HG02870 (cell line): Measurements from ENCODE around the gene TOPORS.
A peak's percentile ranks its signal among the peaks of the same experiment; 100 is the strongest.
"Not testable (repeated sequence)": the region's sequence is repeated elsewhere in the genome, so short reads cannot be mapped to it uniquely, and the experiment has no call there.

Source experiments
- ATAC-seq: cut with Tn5 transposase; IDR thresholded peaks from one replicate; pipeline ENCODE4 v1.9.1; 2021; ENCODE audit warnings: mild to moderate bottlenecking, moderate library complexity; ENCODE audit not compliant: unreplicated experiment

TOPORS gene

DNA sequence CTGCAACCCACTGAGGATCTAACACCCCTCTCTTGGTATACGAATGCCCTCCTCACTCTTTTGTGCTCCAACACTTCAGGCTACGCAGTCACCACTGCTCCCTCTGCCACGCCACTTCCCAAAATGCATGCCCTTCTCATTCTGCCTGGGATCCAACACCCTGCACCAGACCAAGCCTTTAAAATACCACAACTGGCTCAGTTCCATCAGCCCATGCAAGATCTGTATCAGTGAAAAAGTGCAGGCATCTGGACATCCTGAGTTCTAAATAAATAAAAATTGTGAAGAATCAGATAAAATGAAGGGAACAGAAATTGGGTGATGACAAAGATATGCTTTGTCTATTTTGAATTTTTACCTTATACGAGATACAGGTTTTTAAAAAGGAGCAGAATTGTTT lies 17.9 kb upstream of the TOPORS start:
- no peak for ATAC-seq

DNA sequence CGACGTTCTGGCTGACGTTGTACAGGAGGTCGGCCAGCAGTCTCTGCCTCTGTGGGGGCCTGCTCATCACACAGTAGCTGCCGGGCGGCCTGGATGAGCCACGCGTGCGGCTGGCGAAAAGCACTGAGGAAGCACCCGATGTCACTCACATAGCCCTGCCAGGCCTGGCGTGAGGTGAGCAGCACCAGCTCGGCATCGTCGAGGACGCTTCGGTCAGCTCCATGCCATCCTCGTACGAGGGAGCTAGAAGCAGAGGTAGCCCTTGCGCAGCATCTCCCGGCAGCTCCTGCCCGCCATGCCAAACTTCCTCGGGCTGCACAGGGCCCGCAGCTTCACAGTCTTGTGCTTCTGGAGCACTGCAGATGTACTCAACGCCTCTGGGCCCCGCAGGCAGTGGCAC lies 14.4 kb upstream of the TOPORS start:
- ATAC-seq = no peak

DNA sequence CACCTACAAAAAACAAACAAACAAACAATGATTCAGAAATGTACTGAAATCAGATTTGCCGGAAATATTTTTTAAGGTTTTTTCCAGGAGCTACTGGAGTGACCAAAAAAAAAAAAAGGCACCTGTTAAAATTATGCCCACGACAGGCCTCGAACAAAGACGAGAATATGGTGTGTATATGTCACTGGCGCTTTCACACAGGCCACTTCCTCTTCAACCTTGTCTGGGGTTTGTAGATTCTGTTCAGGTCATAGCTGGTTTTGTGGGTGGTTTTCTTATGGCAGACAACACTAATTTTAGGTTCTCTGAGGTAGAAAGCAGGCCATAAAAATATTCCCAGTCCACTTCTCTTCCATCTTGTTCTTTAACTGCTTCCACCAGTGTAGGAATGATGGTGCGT lies 13.6 kb upstream of the TOPORS start:
- peak; percentile 50 for ATAC-seq

DNA sequence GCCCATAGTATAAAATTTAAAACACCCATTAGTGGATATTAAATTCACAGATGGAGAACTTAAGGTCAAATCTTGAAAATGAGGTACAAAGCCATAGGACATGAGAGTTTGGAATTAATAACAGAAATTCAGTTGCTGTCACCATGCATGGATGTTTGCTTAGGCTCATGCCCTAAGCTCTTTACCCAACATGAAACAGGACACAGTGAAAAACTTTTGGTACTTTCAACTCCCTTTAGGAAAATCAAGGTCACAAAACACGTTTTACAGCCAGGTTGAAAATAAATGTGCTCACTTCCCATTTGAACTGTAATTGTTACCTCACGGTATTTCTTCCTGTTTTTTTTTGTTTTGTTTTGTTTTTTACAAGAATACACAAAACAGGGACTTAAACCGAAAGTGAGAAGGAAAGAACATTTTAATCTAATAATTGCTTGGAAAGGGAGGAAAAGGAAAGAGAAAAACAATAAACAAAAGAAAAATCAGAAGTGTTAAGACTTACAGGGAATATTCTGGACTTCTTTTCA lies 6.1 kb upstream of the TOPORS start:
- no peak for ATAC-seq

DNA sequence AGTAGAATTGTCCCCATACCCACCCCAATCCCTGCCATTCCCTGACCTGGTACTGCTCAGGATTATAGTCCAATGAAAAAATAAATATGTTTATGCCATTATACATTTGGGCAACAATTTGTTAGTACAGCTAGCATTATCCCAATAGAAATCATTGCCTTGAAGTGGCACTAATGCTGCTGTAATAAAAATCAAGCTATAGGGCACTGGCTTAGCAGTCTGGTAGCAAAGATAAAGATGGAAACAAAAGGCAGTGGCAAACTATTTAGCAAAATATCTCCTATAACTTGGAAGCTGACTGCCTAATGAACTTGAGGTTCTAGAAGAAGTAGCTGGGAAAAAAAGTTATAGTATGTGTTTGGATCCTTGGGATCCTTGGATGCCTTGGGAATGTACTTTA lies 2.2 kb upstream of the TOPORS start:
- no peak for ATAC-seq

- ATAC-seq = no peak
Observed at GRCh38 chr9:32554107-32554506, 1.7 kb upstream of the TOPORS start.

- ATAC-seq = peak; percentile 2
Observed at GRCh38 chr9:32551276-32552051, 922 bp downstream of the TOPORS start.

- ATAC-seq = peak; percentile 66
Observed at GRCh38 chr9:32550562-32551275, 1.7 kb downstream of the TOPORS start.

GRCh38 chr9:32550150-32550561 lies 2.2 kb downstream of the TOPORS start:
- ATAC-seq = no peak

DNA sequence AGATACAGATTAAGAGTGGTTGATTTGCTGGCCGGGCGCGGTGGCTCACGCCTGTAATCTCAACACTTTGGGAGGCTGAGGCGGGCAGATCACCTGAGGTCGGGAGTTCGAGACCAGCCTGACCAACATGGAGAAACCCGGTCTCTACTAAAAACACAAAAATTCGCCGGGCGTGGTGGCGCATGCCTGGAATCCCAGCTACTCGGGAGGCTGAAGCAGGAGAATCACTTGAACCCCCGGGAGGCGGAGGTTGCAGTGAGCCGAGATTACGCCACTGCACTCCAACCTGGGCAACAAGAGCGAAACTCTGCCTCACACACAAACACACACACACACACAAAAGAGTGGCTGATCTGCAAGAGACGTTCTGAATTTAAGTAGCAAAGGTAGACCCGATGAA lies 4.2 kb downstream of the TOPORS start:
- not testable (repeated sequence) for ATAC-seq

DNA sequence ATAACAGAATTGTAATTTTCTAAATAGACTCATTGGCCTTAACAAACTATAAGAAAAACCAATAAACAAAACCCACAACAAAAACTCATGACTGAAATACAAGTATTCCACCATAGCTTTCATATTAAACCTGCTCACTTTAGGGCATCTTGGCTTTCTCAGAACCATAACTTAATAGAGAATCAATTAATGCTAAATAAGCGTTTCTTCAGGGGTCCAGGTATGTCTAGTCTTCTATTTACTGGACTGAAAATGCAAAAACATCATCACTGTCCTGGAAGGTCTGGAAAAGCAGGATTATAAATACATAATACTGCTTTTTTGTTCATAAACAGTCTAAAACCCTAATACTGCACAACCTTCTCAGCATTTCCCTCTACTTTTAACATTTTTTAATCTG lies 6.5 kb downstream of the TOPORS start:
- ATAC-seq = no peak

DNA sequence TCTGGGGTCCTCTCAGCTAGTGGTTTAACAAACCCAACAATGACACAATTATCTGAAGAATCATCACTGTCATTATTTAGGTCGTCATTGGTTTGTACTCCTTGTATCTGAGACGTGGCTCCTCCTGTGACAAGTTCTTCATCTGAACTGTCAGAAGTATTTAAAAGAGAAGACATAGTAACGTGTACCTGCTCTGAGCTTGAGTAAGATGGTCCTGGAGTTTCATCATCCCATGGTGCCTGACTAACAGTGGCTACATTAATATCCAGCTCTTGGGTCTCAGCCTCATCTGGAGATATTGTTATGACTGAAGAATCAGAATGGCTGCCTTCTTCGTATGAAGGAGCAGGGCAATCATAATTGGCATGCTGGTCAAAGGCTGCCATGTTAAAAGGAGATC lies 9.3 kb downstream of the TOPORS start:
- ATAC-seq = no peak

DNA sequence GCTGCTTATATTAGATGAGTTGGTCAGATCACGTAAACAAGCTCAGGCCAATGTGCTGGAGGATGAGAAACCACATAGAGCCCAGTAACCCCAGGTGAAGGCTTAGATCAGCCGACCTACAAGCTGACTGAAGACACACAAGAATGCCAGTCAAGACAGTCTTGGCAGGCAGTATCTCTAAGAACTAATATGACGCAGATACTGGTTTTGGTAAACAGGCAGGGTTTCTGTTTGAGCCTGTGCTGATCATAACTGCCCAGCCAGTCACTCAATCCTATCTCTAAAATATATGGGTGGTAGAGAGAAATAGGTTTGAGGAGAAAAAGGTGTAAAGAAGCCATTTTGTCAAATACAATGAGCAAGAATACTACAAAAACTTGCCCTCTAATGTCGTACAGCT lies 18.6 kb downstream of the TOPORS start:
- ATAC-seq = no peak

DNA sequence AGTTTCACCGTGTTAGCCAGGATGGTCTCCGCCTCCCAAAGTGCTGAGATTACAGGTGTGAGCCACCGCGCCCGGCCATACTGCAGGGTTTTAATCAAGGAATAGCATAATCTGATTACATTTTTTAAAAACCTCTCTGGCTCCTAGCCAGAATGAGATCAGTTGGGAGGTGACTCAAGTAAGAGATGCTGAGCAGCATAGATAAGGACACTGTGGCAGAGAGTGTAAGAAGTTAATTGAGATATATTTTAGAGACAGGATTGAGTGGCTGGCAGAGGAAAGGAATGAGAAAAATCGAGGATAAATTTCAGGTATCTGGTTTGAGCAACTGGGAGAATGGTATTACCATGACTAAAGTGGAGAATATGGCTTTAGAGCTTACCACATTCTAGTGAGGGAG lies 19.1 kb downstream of the TOPORS start:
- no peak for ATAC-seq

DNA sequence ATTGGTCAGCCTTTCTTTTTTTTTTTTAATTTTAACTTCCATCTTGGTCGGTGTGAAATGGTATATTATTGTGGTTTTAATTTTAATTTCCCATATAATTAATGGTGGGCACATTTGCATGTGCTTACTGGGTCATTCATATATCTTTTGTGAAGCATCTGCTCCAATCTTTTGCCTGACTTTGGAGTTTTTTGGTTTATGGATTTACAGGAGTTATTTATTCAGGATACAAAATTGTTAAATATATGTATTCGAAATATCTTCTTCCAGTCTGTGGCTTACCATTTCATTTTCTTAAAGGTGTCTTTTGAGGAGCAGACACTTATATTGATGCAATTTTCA lies 25.7 kb downstream of the TOPORS start:
- ATAC-seq = no peak

DNA sequence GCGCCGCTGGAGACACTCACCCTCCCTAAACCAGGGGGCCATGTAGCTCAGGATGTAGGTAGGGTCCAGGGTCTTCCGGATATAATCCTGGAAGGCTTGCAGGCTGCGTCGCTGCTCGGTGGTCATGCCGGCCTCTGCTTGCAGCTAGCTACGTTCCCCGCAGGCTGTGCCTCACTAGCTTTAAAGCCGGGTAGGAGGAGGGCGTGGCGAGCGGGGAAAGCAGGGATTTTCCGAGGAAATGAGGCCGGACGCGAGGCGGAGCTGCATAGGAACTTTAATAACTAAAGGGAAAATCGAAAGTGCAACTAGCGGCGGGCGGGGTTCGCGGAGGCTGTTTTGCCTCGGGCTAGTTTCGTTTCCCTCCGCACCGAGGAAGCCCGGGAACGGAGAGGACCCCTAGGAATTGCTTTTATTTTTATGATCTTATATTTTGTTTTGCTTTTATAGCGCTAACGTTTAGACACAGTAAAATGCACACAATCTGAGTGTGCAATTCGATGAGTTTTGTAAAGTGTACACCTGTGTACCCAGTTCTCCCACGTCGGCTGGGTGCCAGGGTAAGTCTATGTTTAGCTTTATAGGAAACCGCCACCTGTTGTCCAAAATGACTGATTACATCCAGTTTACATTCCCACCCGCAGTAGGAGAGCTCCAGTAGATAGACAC lies 26.2 kb downstream of the TOPORS start, which contains the start of gene RIGI:
Gene RIGI (minus strand): TSS at position 156 of the 666 bp plus-strand sequence. CDS start 30 bp downstream, at position 126.
- ATAC-seq = peak; percentile 66

- no peak for ATAC-seq
Observed at GRCh38 chr9:32525709-32526030, 26.7 kb downstream of the TOPORS start.

GRCh38 chr9:32524892-32525708 lies 27.3 kb downstream of the TOPORS start:
- no peak for ATAC-seq

- not testable (repeated sequence) for ATAC-seq
Observed at GRCh38 chr9:32524558-32524891, 27.9 kb downstream of the TOPORS start.

GRCh38 chr9:32523910-32524309 lies 28.5 kb downstream of the TOPORS start:
- no peak for ATAC-seq

GRCh38 chr9:32518276-32518675 lies 34.1 kb downstream of the TOPORS start:
- ATAC-seq = no peak
